Fibroblast of peridontal ligament (primary cell): ENCODE measurements around the gene FRMD8.

Experiments
- DNase-seq: peaks from one replicate; pipeline ENCODE4 v3.0.0-alpha.2; 2010; ENCODE audit errors: extremely low read depth

FRMD8 gene

DNA sequence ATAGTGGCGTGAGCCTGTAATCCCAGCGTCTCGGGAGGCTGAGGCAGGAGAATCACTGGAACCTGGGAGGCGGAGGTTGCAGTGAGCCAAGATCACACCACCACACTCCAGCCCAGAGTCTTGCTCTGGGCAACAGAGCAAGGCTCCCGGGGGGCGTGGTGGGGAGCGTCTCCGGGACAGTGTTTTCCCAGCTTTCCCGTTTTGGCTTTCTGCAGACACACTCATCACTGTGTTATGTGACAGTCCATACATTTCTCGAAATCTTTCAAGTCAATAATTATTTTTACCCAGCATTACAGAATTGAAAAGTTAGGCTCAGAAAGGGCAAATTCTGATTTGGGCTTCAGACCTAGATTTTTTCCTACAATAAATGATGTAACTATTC is 67.9 kb downstream of the FRMD8 start:
- DNase-seq = peak; percentile 58

- peak; percentile 80 for DNase-seq
Observed at GRCh38 chr11:65454696-65455456, 68.4 kb downstream of the FRMD8 start.

DNA sequence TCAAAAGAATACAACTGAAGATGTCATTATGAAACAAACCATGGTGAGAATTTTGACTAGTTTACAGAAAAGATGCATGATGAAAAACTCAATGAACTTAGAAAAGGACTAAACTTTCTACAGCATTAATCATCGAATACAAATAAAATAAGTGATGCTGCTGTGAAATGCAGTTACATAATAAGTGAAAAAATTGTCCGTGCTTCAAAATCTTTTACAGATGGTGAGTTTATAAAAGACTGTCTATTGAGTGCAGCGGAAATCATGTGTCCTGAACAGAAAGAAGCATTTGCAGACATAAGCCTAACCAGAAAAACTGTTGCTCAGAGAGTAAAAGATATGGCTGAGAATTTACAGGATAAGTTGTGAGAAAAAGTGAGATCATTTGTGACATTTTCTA is 70.0 kb downstream of the FRMD8 start:
- peak; percentile 47 for DNase-seq

DNA sequence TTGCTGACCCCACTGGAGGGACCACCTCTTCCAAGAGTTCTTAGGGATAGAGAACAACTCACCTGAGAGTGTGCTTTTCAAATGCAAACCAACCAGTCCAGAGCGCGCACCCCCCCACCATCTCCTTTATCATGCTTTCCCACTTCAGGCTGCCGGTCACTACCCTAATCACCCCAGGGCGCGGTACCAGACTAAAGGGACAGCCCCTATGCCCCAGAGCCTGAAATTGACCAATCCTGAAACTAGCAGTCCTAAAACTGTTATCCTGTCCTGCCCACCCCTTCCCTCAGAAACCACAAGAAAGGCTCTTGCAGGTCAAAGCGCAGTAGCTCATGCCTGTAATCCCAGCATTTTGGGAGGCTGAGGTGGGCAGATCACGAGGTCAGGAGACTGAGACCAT is 73.1 kb downstream of the FRMD8 start:
- DNase-seq = no peak
